Stomach (tissue), 9 donors: Measurements from ENCODE around the gene GREB1. TPM values are rescaled to one million over a fixed set of nuclear protein-coding genes. Genes with fewer than 3 reads are reported as not detected.

Experiments
- DNase-seq, 2 donors: peaks; one replicate each; pipeline versions ENCODE4 v3.0.0 to v3.0.0-alpha.2; 2013 to 2019
- H3K27ac ChIP-seq, 5 donors: fragments of 200-600 bp in 4 of 5; sonication (generic) in 4 of 5; one replicate each; pipeline ENCODE4 v1.5.1; 2013 to 2019; ENCODE audit warnings: mild to moderate bottlenecking in 1 of 5, moderate library complexity in 1 of 5
- H3K27me3 ChIP-seq, 3 donors: fragments of 200-600 bp; sonication (generic); one replicate each; pipeline ENCODE4 v1.5.1; 2017 to 2019; ENCODE audit warnings: mixed run types in 1 of 3
- H3K36me3 ChIP-seq, 4 donors: fragments of 200-600 bp; sonication (generic); 1 replicate in 3 of 4; 2 replicates in 1 of 4; pipeline ENCODE4 v1.5.1; 2016 to 2019
- H3K4me1 ChIP-seq, 4 donors: fragments of 200-600 bp; sonication (generic); one replicate each; pipeline ENCODE4 v1.5.1; 2016 to 2019
- H3K4me3 ChIP-seq, 4 donors: fragments of 200-600 bp; sonication (generic) in 3 of 4; one replicate each; pipeline ENCODE4 v1.5.1; 2016 to 2019; ENCODE audit warnings: mild to moderate bottlenecking in 1 of 4
- H3K9me3 ChIP-seq, 4 donors: fragments of 200-600 bp; sonication (generic); one replicate each; pipeline ENCODE4 v1.5.1; 2016 to 2019
- CTCF ChIP-seq, 7 experiments: fragments of 450-650 bp in 4 of 7; fragments of 200-600 bp in 3 of 7; sonication (generic) in 3 of 7; IDR thresholded peaks; one replicate each; pipeline ENCODE4 v1.5.1; 2016 to 2019; ENCODE audit warnings: antibody characterized with exemption in 7 of 7, control low read depth in 2 of 7, mild to moderate bottlenecking in 1 of 7
- EP300 ChIP-seq: sonication (generic); formaldehyde crosslinking; IDR thresholded peaks from one replicate; pipeline ENCODE4 v1.6.1; 2017; ENCODE audit warnings: antibody characterized with exemption
- POLR2A ChIP-seq, 4 donors: fragments of 450-650 bp; IDR thresholded peaks; one replicate each; pipeline ENCODE4 v1.6.1; 2016; ENCODE audit warnings: antibody characterized with exemption in 4 of 4, control low read depth in 2 of 4, mild to moderate bottlenecking in 1 of 4, moderate library complexity in 1 of 4
- POLR2AphosphoS5 ChIP-seq, 3 donors: sonication (generic); formaldehyde crosslinking; IDR thresholded peaks; one replicate each; pipeline ENCODE4 v1.6.1; 2016; ENCODE audit warnings: antibody characterized with exemption in 3 of 3
- WGBS, 5 donors: extraction: QIAGEN DNeasy Blood & Tissue Kit in 3 of 5; methylation state at CpG; one replicate each; pipeline versions ENCODE4 v1.1.5 to v1.1.7; 2013 to 2018; 5-methylcytosine and 5-hydroxymethylcytosine counted together
- intact Hi-C: fragments of 100-400 bp; cut with DNase I; formaldehyde crosslinking; loops from one replicate; pipeline ENCODE4 v1.15.1; 2023; ENCODE audit warnings: low total_unique reads
- polyA plus RNA-seq, 3 donors: library from polyadenylated mRNA; stranded (reverse); fragments of 200-250 nt; gene quantifications; one replicate each; pipeline ENCODE4 v1.2.3, GENCODE V29; 2013
- total RNA-seq, 5 donors: library from RNA; depleted of rRNA; stranded (reverse); fragments of >200 nt; gene quantifications; one replicate each; pipeline versions ENCODE4 v1.1.0 to v1.2.3, GENCODE V29; 2014 to 2016
- donor health status: healthy with polysubstance abuse.
- donor health status: Bipolar disorder and iron deficiency.
- donor health status: healthy.

The GREB1 gene
- total and polyA plus RNA-seq, 8 donors: 0.88 to 37.9 (median 3.6) TPM

GRCh38 chr2:11684894-11685460 is 151.1 kb downstream of the GREB1 start:
- H3K27ac ChIP-seq: no peak overlapping the region
- no peak overlapping the region for H3K4me3 ChIP-seq
- H3K36me3 ChIP-seq: no peaks in the 10 kb centered on the region
- TF ChIP-seq EP300: no peak
- no peak for TF ChIP-seq POLR2AphosphoS5 (IDR thresholded peaks at IDR 0.05)
- no peak for TF ChIP-seq POLR2A (IDR thresholded peaks at IDR 0.05)
- TF ChIP-seq CTCF (IDR thresholded peaks at IDR 0.05): no peak
- no peaks in the 10 kb centered on the region for H3K9me3 ChIP-seq
- peaks cover 13 to 36% (median 23%) of the 10 kb centered on the region in 4 donors for H3K4me1 ChIP-seq
- no peak for DNase-seq
- H3K27me3 ChIP-seq: peaks cover 0 to 6% (median 0%) of the 10 kb centered on the region in 3 donors
- intact Hi-C loops: no loop called here
- WGBS, 5 donors: 84 to 89% (median 86%) methylated on average over 12 of the region's 12 CpGs

GRCh38 chr2:11685906-11686470 is 152.1 kb downstream of the GREB1 start:
- no peak overlapping the region for H3K27ac ChIP-seq
- no peaks in the 10 kb centered on the region for H3K36me3 ChIP-seq
- peaks cover 12 to 26% (median 15%) of the 10 kb centered on the region in 4 donors for H3K4me1 ChIP-seq
- no peak for DNase-seq
- intact Hi-C loops: no loop called here
- no peaks in the 10 kb centered on the region for H3K9me3 ChIP-seq
- peaks cover 0 to 6% (median 0%) of the 10 kb centered on the region in 3 donors for H3K27me3 ChIP-seq
- TF ChIP-seq POLR2A (IDR thresholded peaks at IDR 0.05) (no peak), EP300 (no peak), CTCF (IDR thresholded peaks at IDR 0.05) (no peak), POLR2AphosphoS5 (IDR thresholded peaks at IDR 0.05) (no peak)
- 92 to 93% (median 93%) methylated on average over 10 of the region's 10 CpGs for WGBS, 5 donors
- no peak overlapping the region for H3K4me3 ChIP-seq

GRCh38 chr2:11687736-11688135 is 153.9 kb downstream of the GREB1 start:
- Histone ChIP-seq H3K36me3 (no peaks in the 10 kb centered on the region), H3K4me3 (peak overlapping the region in 1 of 4 donors; percentile 11), H3K27ac (peak overlapping the region in 1 of 5 donors; percentile 68), H3K9me3 (no peaks in the 10 kb centered on the region), H3K4me1 (peaks cover 12 to 19% (median 13%) of the 10 kb centered on the region in 4 donors), H3K27me3 (peaks cover 0 to 6% (median 0%) of the 10 kb centered on the region in 3 donors)
- DNase-seq: no peak
- TF ChIP-seq CTCF (IDR thresholded peaks at IDR 0.05): no peak
- TF ChIP-seq POLR2AphosphoS5 (IDR thresholded peaks at IDR 0.05): no peak
- TF ChIP-seq EP300: no peak
- TF ChIP-seq POLR2A (IDR thresholded peaks at IDR 0.05): no peak
- intact Hi-C loops: no loop called here
- 78 to 91% (median 80%) methylated on average over 6 to 9 of the region's 9 CpGs for WGBS, 5 donors

DNA sequence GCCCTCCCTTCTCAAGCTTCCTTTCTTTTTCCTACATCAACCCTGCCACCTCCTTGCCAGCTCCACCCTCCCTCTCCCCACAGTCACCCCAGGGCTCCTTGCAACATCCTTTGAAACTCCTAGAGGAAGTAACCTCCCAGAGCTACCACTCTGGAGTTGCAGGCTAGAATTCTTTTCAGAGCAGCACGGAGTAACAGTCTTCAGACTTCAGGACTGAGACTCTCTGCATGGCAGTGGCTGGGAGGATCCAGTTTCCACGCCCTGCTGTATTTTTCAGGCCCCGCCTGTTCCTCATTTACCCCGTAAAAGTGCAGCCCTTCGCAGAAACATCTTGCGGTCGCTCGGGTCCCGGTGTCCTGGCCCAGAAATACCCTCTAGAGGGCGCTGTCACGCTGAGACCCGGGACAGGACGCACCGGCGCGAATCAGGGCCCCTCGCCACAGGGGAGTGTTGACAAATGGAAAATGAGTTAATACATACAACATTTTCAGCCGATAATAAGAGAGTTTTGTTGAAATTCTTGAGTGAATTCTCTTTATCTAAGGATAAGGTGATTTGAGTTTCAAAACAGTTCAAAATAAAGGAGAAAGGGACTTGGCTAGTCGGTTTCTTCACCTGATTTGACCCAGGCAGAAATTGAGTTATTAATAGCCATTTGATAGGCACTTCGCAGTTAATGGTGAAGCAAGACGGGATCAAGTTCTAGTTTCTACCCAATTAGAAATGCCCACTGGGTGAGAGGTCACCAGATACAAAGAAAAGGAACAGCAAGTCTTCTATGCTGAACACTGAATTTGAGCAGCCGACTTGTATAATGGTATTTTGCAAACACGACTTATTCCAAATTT is 154.6 kb downstream of the GREB1 start:
- H3K27me3 ChIP-seq: peaks cover 0 to 6% (median 0%) of the 10 kb centered on the region in 3 donors
- peak overlapping the region in 2 of 5 donors; percentile 39 to 68 for H3K27ac ChIP-seq
- 5 to 8% (median 8%) methylated on average over 16 to 23 of the region's 23 CpGs for WGBS, 5 donors
- H3K4me3 ChIP-seq: peak overlapping the region; percentile 7 to 22 (median 12)
- TF ChIP-seq POLR2AphosphoS5 (IDR thresholded peaks at IDR 0.05) (no peak), POLR2A (IDR thresholded peaks at IDR 0.05) (no peak), EP300 (no peak), CTCF (IDR thresholded peaks at IDR 0.05) (peak in 5 of 7 experiments; percentile 30 to 82 (median 70))
- no peaks in the 10 kb centered on the region for H3K36me3 ChIP-seq
- H3K9me3 ChIP-seq: no peaks in the 10 kb centered on the region
- DNase-seq: peak; percentile 80 to 89
- intact Hi-C loops: no loop called here
- peaks cover 12 to 23% (median 16%) of the 10 kb centered on the region in 4 donors for H3K4me1 ChIP-seq
